Activated CD4-positive, alpha-beta memory T cell treated with anti-CD3 and anti-CD28 coated beads for 36 hours (primary cell): Measurements from ENCODE around the gene CORO2A. TPM values are rescaled to one million over a fixed set of nuclear protein-coding genes. Genes with fewer than 3 reads are reported as not detected.

Source experiments
- CTCF ChIA-PET: fragments of 350-600 bp; sonication (Branson Sonifier 250); formaldehyde crosslinking; loops from one replicate; lab custom pipeline; 2021; ENCODE audit warnings: antibody characterized with exemption, inconsistent platforms; lab: Charles Lee
- POLR2A ChIA-PET: fragments of 350-600 bp; sonication (Branson Sonifier 250); formaldehyde crosslinking; loops from one replicate; lab custom pipeline; 2021; ENCODE audit warnings: antibody characterized with exemption; lab: Charles Lee
- DNase-seq: peaks from one replicate; pipeline ENCODE4 v3.0.0-alpha.2; 2020
- H3K27ac Mint-ChIP-seq: one replicate; pipeline ENCODE4 v1.8.0; 2021; ENCODE audit warnings: mixed read lengths
- H3K27me3 Mint-ChIP-seq: one replicate; pipeline ENCODE4 v1.8.0; 2021; ENCODE audit warnings: mixed read lengths
- H3K36me3 Mint-ChIP-seq: one replicate; pipeline ENCODE4 v1.8.0; 2021; ENCODE audit warnings: mixed read lengths
- H3K4me1 Mint-ChIP-seq: one replicate; pipeline ENCODE4 v1.8.0; 2021; ENCODE audit warnings: low read depth, mixed read lengths
- H3K4me3 Mint-ChIP-seq: one replicate; pipeline ENCODE4 v1.8.0; 2021; ENCODE audit warnings: mild to moderate bottlenecking, mixed read lengths
- H3K9me3 Mint-ChIP-seq: one replicate; pipeline ENCODE4 v1.8.0; 2021; ENCODE audit warnings: mixed read lengths
- intact Hi-C: fragments of 100-400 bp; cut with micrococcal nuclease; formaldehyde crosslinking; loops from one replicate; pipeline ENCODE4 v1.15.1; 2023
- microRNA-seq: library from miRNA; unstranded; fragments of <30 nt; microRNA quantifications from one replicate; pipeline ENCODE4 v1.2.0, GENCODE V29; 2022; ENCODE audit warnings: borderline number of aligned reads, borderline microRNAs expressed, borderline replicate concordance
- total RNA-seq, 2 experiments: library from RNA; stranded (reverse); gene quantifications; one replicate each; pipeline ENCODE4 v1.2.3, GENCODE V29; 2021

The CORO2A gene
- total RNA-seq, 2 experiments from 2014 or later: 9.8 to 9.9 TPM

- Mint-ChIP-seq H3K27ac (peak overlapping the region; percentile 93), H3K9me3 (no peaks in the 10 kb centered on the region), H3K27me3 (no peaks in the 10 kb centered on the region), H3K36me3 (peaks cover 25% of the 10 kb centered on the region), H3K4me3 (peak overlapping the region; percentile 48), H3K4me1 (peaks cover 41% of the 10 kb centered on the region)
- CTCF ChIA-PET: interaction anchor here (0.6 to 3.1 kb wide), 11 partner anchors 15 to 189 kb away, joined by 3 to 32 read pairs (median 4); partner anchors contain the start of genes NANS and TBC1D2
- POLR2A ChIA-PET: interaction anchor here (1.9 kb wide), 1 partner anchor 17 kb away, joined by 4 read pairs; no protein-coding TSS in a partner anchor
- intact Hi-C loops: loop anchor here (1.0 to 10.0 kb wide), 9 partner anchors 18 to 719 kb away; partner anchors contain the start of genes ANKS6, ANP32B, TBC1D2 and TRMO
- DNase-seq: peak; percentile 59
These were observed 117.1 kb downstream of the CORO2A start for GRCh38 chr9:98075332-98075805.

- H3K27ac Mint-ChIP-seq: peak overlapping the region; percentile 93
- peak; percentile 79 for DNase-seq
- peaks cover 20% of the 10 kb centered on the region for H3K36me3 Mint-ChIP-seq
- POLR2A ChIA-PET: interaction anchor here (1.9 kb wide), 1 partner anchor 16 kb away, joined by 4 read pairs; no protein-coding TSS in a partner anchor
- intact Hi-C loops: loop anchor here (1.0 to 10.0 kb wide), 5 partner anchors 130 to 720 kb away; partner anchors contain the start of genes ANKS6, TBC1D2 and TRMO
- CTCF ChIA-PET: interaction anchor here (0.6 to 3.1 kb wide), 26 partner anchors 14 to 191 kb away, joined by 3 to 32 read pairs (median 4); partner anchors contain the start of genes NANS, TBC1D2 and TRIM14
- no peak overlapping the region for H3K4me3 Mint-ChIP-seq
- H3K9me3 Mint-ChIP-seq: no peaks in the 10 kb centered on the region
- peaks cover 41% of the 10 kb centered on the region for H3K4me1 Mint-ChIP-seq
- no peaks in the 10 kb centered on the region for H3K27me3 Mint-ChIP-seq
These were observed 118.1 kb downstream of the CORO2A start for GRCh38 chr9:98074115-98074990.

DNA sequence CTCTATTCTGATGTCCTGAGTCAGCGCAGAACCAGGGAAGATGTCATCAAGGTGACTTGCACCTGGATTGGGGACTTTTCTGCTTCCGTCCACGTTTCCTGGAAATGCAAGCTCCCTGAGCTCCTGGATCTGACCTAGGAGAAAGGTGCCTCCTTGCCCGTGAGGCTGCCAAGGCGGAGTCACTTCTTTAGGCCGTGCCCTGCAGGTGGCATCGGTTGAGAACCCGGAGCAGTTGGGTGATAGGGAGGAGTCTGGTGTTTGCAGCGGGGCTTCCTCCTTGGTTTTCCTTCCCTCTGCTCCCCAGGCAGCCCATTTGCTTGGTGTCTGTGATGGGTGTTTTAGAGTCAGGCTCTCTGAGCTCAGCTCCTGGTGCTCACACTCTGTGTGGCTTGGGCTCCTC, 120.7 kb downstream of the CORO2A start:
- Mint-ChIP-seq H3K27ac (no peak overlapping the region), H3K36me3 (peaks cover 9% of the 10 kb centered on the region), H3K27me3 (no peaks in the 10 kb centered on the region), H3K9me3 (no peaks in the 10 kb centered on the region), H3K4me1 (peaks cover 34% of the 10 kb centered on the region), H3K4me3 (no peak overlapping the region)
- intact Hi-C loops: loop anchor here (10.0 kb wide), 1 partner anchor 723 kb away; the partner anchor contains the start of gene ANKS6
- DNase-seq: no peak
- CTCF ChIA-PET: interaction anchor here (0.9 to 1.1 kb wide), 2 partner anchors 14 to 192 kb away, joined by 3 to 4 read pairs; no protein-coding TSS in a partner anchor
- POLR2A ChIA-PET: interaction anchor here (1.3 kb wide), 1 partner anchor 14 kb away, joined by 5 read pairs; no protein-coding TSS in a partner anchor

Small RNAs within 50 kb of the gene (microRNA-seq; reads per million reads assigned to microRNA genes)
- gene MIR6854: not detected

Other genes with a start within 250 kb of the CORO2A start
- gene ANP32B, start 209.3 kb downstream of the CORO2A start, total RNA-seq: 100 to 1,000 TPM; 352 to 358 TPM
- 10 to 100 TPM; 48.4 to 51.9 TPM for gene NANS, start 135.9 kb downstream of the CORO2A start, total RNA-seq
- 10 to 100 TPM; 49.1 to 52.7 TPM for gene TRIM14, start 73.4 kb downstream of the CORO2A start, total RNA-seq
- gene TBC1D2, start 63.0 kb upstream of the CORO2A start, total RNA-seq: 1 to 10 TPM; 5.2 to 5.3 TPM